Epithelial cell of esophagus (primary cell): ENCODE measurements around the gene GNAQ.
A peak's percentile ranks its signal among the peaks of the same experiment; 100 is the strongest.

Experiments used
- DNase-seq: peaks from one replicate; pipeline ENCODE4 v3.0.0; 2010; ENCODE audit warnings: low read depth
- H3K4me3 ChIP-seq: 2 replicates; pipeline ENCODE4 v1.5.1; 2011; ENCODE audit warnings: mild to moderate bottlenecking, low read length, control low read depth
- TF ChIP-seq, protein P1 (sequence below): IDR thresholded peaks from 2 replicates; pipeline ENCODE4 v1.5.1; 2011; ENCODE audit warnings: low read depth, mild to moderate bottlenecking, low read length, control low read depth, inconsistent platforms; ENCODE audit not compliant: insufficient read depth; ENCODE audit errors: missing control alignments

GNAQ gene

DNA sequence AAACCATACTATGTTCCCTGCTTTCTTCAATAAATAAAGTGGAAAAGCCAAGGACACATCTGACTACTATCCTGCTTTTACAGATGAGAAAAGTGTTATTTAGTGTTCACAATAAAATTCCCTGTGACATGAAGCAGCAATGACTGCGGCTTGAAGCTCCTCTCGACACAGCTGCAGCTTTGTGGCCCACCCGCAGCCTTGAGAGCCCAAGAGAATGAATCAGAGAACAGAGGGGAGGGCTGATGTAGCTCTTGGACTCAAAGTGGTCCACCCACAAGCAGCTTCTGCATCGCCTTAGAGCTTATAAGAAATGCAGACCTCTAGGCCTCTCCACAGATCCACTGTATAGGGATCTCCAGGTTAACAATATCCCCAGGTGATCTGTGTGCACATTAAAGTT is 202.2 kb downstream of the GNAQ start:
- TF ChIP-seq, protein P1, sequence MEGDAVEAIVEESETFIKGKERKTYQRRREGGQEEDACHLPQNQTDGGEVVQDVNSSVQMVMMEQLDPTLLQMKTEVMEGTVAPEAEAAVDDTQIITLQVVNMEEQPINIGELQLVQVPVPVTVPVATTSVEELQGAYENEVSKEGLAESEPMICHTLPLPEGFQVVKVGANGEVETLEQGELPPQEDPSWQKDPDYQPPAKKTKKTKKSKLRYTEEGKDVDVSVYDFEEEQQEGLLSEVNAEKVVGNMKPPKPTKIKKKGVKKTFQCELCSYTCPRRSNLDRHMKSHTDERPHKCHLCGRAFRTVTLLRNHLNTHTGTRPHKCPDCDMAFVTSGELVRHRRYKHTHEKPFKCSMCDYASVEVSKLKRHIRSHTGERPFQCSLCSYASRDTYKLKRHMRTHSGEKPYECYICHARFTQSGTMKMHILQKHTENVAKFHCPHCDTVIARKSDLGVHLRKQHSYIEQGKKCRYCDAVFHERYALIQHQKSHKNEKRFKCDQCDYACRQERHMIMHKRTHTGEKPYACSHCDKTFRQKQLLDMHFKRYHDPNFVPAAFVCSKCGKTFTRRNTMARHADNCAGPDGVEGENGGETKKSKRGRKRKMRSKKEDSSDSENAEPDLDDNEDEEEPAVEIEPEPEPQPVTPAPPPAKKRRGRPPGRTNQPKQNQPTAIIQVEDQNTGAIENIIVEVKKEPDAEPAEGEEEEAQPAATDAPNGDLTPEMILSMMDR = no peak
- no peak overlapping the region for H3K4me3 ChIP-seq
- no peak for DNase-seq

DNA sequence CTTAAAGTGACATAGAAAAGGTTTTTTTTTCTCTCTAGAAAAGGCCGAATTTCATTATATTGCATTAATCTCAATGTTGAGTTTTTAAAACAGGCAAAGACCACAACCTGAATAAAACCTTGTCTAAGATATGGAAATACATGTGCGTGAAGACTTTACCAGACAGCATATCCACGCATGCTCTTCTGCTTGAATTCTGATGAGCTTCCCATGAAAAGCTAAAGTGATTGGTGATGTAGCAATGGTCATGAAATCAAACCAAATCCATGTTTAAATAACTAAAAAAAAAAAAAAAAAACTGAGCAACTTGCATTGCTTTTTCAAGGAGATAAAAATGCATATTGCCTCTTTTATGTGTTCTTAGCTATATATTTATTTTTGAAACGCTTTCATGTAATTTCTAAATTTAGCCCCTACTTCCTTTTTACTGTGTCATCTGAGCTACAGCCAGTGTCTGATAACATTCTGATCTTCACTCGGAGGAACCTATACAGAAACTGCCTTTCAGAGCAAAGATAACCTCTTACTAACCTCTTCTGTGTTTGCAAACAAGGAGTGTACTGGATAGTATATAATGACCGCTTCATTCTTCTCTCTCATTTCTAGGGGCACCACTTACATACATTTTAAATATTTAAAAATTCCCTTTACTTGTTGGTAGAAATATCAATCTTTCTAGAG is 204.4 kb downstream of the GNAQ start:
- TF ChIP-seq, protein P1 = no peak
- no peak for DNase-seq
- no peak overlapping the region for H3K4me3 ChIP-seq

DNA sequence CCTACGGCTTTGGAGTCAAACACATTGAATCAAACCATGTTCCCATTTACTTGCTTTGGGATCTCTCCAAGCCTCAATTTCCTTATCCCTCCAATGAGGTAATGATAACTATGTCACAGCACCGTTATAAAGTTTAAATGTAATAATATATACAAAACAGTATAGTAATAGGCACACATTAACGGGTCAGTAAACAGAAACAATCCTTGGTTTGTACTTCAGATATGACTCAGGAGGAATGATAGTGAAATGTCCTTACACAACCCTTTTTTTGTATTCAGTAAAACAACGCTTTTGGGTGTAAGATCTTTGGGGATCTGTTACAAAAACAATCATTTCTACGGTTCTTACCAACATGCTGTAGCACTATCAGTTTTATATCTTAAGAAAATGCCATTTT is 205.0 kb downstream of the GNAQ start:
- H3K4me3 ChIP-seq = no peak overlapping the region
- no peak for DNase-seq
- TF ChIP-seq, protein P1 = no peak

DNA sequence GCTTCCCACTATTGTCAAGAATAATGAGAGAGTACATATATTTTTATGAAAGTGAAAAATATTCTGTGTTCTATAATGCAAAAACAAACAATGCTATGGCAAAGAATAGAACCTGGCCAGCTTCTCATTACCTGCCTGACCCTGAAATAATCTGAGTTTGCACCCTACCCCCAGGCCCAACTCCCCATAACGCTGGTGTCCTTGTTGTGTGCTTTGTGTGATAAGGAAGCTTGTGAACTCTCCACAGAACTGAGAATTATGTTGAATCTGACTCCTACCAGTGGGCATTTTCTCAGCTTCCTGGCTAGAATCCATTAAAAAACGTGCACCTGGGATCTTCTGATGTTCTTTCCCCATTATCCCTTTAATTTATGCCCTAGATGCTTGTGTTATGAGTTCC is 205.5 kb downstream of the GNAQ start:
- no peak for DNase-seq
- TF ChIP-seq, protein P1 = no peak

DNA sequence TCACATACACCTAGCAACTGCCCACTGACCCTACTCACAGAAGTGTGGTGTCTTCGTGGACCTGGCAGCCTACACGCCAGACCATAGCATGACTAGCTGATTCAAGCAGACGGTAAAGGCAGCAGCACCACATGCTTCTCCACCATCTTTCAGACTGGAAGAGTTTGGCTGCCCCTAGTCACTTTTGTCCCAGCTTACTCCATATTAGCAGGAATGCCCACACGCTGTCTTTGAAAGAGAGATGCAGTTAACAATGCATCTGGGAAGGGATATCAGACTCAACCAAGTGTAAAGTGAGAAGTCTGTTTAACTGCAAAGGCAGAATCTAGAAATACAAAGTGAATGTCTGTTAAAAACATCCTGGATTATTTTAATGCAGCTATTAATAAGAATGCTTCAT is 206.2 kb downstream of the GNAQ start:
- H3K4me3 ChIP-seq = no peak overlapping the region
- TF ChIP-seq, protein P1 = no peak
- DNase-seq = no peak

More for the DNA sequence above, 205.5 kb downstream of the GNAQ start:
- no peak overlapping the region for H3K4me3 ChIP-seq

DNA sequence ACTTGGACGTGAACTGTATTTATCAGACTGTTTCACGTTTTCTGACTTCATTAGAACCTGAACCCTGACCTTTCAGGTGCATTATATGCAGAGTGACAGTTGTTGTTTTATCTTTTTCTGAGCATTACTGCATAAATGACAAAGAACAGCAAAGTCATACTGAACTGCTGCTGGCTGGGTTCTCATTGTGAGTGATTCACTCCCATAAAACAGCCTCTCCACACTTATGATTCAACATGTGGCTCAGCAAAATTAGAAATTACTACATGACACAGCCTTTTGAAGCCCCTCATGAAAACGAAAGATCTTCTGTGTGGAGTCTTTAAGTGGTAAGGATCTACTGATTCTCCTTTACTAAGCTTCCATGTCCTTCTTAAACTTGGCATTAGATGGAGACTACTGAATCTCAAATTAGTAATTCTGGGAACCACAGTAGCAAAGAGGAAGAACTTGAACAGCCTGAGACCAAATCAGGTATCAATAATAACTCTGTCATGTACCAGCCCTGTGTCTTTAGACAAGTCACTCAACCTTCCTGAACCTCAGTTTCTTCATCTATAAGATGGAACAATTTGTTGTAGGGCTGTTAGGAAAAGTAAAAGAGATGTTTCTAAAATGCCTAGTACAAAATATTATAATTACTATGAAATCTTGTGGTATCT is 211.2 kb downstream of the GNAQ start:
- peak; percentile 62 for DNase-seq
- H3K4me3 ChIP-seq = no peak overlapping the region
- TF ChIP-seq, protein P1 = no peak

DNA sequence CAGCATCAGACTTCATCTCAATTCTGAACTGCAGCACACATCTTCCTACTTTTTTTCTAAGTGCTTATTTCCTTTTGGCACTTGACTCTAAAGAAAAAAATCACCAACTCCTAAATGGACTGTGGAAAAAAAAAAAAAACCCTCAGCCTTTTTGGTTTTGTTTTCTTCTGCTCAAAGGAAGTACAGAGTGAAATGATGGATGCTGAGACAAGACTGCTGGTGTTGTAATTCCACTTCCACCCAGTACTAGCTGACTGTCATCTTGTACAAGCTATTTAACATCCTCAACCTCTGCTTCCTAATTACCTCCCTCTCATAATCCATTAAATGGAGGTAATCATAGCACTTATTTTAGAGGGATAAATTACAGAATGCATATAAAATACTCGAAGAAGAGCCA is 212.0 kb downstream of the GNAQ start:
- no peak overlapping the region for H3K4me3 ChIP-seq
- DNase-seq = no peak
- TF ChIP-seq, protein P1 = no peak
